Neural cell (in vitro differentiated cells): Measurements from ENCODE around the gene DOP1B.

ENCODE experiments used
- CTCF ChIP-seq: fragments of 450-650 bp; IDR thresholded peaks from 2 replicates; pipeline ENCODE4 v1.5.1; 2014; ENCODE audit warnings: antibody characterized with exemption, mild to moderate bottlenecking, moderate library complexity; ENCODE audit not compliant: poor library complexity, severe bottlenecking
- POLR2AphosphoS5 ChIP-seq: IDR thresholded peaks from 2 replicates; pipeline ENCODE4 v1.6.1; 2012

- TF ChIP-seq CTCF, result no peak
- no peak for TF ChIP-seq POLR2AphosphoS5
Measured at GRCh38 chr21:36175771-36176565, 19.3 kb downstream of the DOP1B start.
